WI38 (cell line): ENCODE results near the gene SLC18A2.

Experiments
- H3K4me3 ChIP-seq: 2 replicates; pipeline ENCODE4 v1.5.1; 2011; ENCODE audit warnings: low read depth, mild to moderate bottlenecking, control low read depth, low read length
- TF ChIP-seq, protein P1 (sequence below): IDR thresholded peaks from 2 replicates; pipeline ENCODE4 v1.5.1; 2012; ENCODE audit warnings: low read depth, mild to moderate bottlenecking, control low read depth, low read length

The SLC18A2 gene

DNA sequence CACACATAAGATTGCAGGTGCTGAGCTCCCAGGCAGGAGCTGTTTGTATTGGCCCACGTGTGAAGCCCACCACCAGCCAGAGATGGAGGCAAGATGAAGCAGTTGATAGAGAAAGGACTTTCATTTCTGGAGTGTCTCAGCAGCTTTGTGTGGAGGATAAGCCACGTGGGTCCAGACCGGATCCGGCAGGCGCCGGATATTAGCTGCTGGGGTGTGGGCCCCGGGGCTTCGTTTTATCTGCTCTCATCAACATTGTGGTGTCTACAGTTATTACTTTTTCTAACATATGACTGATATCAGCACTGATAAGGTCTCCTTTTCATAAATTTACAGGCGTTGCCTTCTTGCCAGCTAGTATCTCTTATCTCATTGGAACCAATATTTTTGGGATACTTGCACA is 25.5 kb downstream of the SLC18A2 start:
- TF ChIP-seq, protein P1, sequence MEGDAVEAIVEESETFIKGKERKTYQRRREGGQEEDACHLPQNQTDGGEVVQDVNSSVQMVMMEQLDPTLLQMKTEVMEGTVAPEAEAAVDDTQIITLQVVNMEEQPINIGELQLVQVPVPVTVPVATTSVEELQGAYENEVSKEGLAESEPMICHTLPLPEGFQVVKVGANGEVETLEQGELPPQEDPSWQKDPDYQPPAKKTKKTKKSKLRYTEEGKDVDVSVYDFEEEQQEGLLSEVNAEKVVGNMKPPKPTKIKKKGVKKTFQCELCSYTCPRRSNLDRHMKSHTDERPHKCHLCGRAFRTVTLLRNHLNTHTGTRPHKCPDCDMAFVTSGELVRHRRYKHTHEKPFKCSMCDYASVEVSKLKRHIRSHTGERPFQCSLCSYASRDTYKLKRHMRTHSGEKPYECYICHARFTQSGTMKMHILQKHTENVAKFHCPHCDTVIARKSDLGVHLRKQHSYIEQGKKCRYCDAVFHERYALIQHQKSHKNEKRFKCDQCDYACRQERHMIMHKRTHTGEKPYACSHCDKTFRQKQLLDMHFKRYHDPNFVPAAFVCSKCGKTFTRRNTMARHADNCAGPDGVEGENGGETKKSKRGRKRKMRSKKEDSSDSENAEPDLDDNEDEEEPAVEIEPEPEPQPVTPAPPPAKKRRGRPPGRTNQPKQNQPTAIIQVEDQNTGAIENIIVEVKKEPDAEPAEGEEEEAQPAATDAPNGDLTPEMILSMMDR, result no peak
- H3K4me3 ChIP-seq, result no peak overlapping the region

GRCh38 chr10:117266812-117267211 is 25.9 kb downstream of the SLC18A2 start:
- TF ChIP-seq, protein P1, result no peak
- H3K4me3 ChIP-seq, result no peak overlapping the region

DNA sequence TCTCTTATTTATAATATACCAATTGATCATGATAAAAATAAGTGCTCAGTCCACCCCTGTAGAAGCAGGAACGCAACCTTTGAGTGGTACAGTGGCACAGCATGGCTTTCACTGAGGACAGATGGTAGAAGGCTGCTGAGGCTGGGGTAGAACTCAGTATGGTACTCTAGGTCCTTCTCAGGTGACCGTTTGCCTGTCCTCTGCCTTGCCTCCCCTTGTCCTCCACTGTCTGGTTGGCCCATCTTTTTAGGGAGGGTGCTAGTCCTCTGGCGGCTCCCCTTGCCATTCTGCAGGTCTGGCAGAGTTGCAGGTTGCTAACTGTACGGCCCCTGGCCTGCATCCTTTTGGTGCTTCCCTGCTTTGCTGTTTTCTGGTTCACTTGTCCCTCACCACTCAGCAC is 27.3 kb downstream of the SLC18A2 start:
- no peak overlapping the region for H3K4me3 ChIP-seq
- TF ChIP-seq, protein P1, result no peak

DNA sequence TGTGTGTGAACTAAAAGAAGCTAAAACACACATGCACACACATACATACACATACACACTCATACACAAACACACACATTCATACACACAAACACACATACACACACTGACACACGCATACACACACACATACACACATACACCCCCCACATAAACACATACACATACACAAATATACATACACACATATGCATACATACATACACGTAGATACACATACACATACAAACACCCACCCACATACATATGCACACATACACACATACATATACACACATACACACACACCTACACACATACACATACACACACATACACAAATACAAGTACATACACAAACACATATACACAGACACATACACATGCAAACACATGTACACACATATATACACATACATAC is 28.0 kb downstream of the SLC18A2 start:
- H3K4me3 ChIP-seq, result no peak overlapping the region
- TF ChIP-seq, protein P1, result no peak

DNA sequence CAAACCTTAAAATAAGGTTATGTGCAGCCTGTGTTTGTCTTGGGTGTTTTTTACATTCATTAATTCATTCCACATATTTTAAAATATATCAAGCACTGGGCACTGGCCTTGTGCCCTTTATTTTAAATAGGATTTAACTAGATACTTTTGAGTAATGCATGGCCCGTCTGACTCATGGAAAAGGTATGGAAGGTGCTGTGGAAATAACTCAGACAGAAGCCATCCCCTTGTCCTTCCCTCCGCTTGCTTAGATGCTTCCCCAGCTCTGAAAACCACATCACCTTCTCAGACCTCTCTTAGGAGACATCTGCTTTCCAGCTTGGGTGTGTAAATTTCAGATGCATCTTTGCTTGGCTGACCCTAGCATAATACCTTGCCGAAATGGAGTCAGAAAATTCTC is 30.5 kb downstream of the SLC18A2 start:
- no peak overlapping the region for H3K4me3 ChIP-seq
- TF ChIP-seq, protein P1, result no peak

DNA sequence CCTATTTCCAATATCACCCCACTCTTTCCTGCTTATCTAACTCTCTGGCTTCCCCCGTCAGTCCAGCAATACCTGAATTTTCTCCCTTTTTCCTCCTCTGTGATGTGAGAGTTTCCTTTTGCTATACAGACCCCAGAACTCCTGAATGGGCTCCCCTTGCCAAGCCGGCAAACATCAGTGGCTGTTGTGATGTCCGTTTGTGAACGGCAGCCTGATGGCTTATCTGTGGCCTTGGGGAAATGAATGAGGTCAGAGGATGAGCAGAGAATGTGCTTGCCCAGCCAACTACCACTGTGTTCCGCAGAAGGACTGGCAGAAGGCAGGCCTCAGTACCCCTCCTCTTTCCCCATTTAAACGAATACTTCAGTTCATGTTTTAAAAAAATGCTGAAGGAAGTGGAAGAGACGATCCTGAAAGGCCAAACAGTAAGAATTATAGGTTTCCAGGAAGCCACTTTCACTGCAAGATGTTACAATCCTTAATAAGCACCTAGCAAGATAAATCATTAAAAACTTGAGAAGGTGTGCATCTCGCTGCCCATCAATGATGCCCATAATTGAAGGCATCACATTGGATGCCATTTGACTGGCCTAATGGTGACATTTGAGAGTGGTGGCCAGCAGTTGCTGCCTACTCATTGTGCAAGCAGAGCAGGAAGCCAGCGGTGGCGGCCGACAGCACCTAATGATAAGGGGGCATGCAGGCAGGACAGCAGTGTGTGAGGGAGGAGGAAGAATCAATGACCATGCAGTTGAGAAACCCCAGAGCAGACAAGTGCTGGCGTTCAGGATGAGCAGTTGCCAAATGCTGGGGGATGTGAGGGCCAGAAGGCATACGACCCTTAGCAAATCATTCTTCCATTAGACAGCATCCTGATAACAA is 31.5 kb downstream of the SLC18A2 start:
- TF ChIP-seq, protein P1, result no peak
- no peak overlapping the region for H3K4me3 ChIP-seq

GRCh38 chr10:117273980-117274379 is 33.1 kb downstream of the SLC18A2 start:
- TF ChIP-seq, protein P1, result no peak
- no peak overlapping the region for H3K4me3 ChIP-seq
